Activated CD8-positive, alpha-beta T cell treated with anti-CD3 and anti-CD28 coated beads, Interleukin-2, amount 10 ng/mL, durations not matched to agents 7 days and 5 days (primary cell): Measurements from ENCODE around the gene SPG21. TPM values are rescaled to one million over a fixed set of nuclear protein-coding genes. Genes with fewer than 3 reads are reported as not detected.
A peak's percentile ranks its signal among the peaks of the same experiment; 100 is the strongest.
"Not testable (repeated sequence)": the region's sequence is repeated elsewhere in the genome, so short reads cannot be mapped to it uniquely, and the experiment has no call there.

Experiments
- ATAC-seq: fragments of 150-1000 bp; cut with Tn5 transposase; one replicate; pipeline ENCODE4 v1.10.0; 2021; ENCODE audit warnings: moderate library complexity
- CTCF ChIA-PET: fragments of 350-600 bp; sonication (Branson Sonifier 250); formaldehyde crosslinking; loops from one replicate; lab custom pipeline; 2021; ENCODE audit warnings: antibody characterized with exemption; lab: Charles Lee
- POLR2A ChIA-PET: fragments of 350-600 bp; sonication (Branson Sonifier 250); formaldehyde crosslinking; loops from one replicate; lab custom pipeline; 2021; ENCODE audit warnings: antibody characterized with exemption; lab: Charles Lee
- DNase-seq: peaks from one replicate; pipeline ENCODE4 v3.0.0-alpha.2; 2020
- H3K27ac Mint-ChIP-seq: one replicate; pipeline ENCODE4 v1.8.0; 2021; ENCODE audit warnings: mild to moderate bottlenecking, mixed read lengths
- H3K27me3 Mint-ChIP-seq: one replicate; pipeline ENCODE4 v1.8.0; 2021; ENCODE audit warnings: low read depth, mixed read lengths
- H3K36me3 Mint-ChIP-seq: one replicate; pipeline ENCODE4 v1.8.0; 2021; ENCODE audit warnings: low read depth, mixed read lengths
- H3K4me1 Mint-ChIP-seq: one replicate; pipeline ENCODE4 v1.8.0; 2021; ENCODE audit warnings: low read depth, mixed read lengths
- H3K4me3 Mint-ChIP-seq: one replicate; pipeline ENCODE4 v1.8.0; 2021; ENCODE audit warnings: mild to moderate bottlenecking, mixed read lengths
- H3K9me3 Mint-ChIP-seq: one replicate; pipeline ENCODE4 v1.8.0; 2022; ENCODE audit warnings: mixed read lengths; ENCODE audit not compliant: insufficient read depth
- total RNA-seq, 2 experiments: library from RNA; stranded (reverse); gene quantifications; one replicate each; pipeline ENCODE4 v1.2.3, GENCODE V29; 2021

SPG21 gene
- total RNA-seq, 2 experiments from 2014 or later: 53.8 to 55.1 TPM

DNA sequence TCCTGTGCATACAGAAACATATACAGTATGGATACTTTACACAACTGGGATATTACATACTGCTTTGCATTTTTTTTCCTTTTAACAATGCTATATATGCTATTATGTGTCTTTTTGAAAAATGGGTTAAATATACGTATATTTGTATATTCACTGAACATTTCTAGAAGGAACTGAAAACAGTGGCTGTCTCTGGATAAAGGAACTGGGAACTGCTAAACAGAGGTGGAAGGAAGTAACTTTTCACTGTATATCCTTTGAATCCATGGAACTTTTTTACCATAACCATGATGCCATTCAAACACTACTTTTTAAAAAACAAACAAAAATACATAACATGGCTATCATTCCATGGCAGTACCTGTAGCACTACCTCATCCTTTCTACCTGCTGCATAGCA is 37.9 kb upstream of the SPG21 start:
- no peak overlapping the region for H3K27ac Mint-ChIP-seq
- DNase-seq: no peak

DNA sequence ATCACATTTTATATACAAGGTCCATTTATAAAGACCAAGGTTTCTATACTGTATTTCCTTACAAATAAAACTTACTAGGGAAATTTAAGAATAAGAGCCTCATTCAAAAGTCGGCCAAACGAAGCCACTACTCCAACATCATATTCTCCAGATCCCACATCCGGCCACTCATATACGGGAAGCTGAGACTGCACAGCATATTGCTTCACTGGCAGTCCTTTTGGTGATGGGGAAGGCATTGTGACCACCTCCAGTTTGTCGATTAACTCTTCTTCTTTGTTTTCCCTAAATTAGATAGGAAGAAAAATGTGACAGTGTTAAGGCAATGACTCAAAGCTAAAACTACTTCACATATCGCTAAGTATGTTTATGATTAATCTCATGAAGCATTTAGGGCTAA is 37.0 kb upstream of the SPG21 start:
- ATAC-seq (no peak), DNase-seq (no peak)
- Mint-ChIP-seq H3K36me3 (peaks cover 23% of the 10 kb centered on the region), H3K4me3 (no peak overlapping the region), H3K27me3 (peaks cover 9% of the 10 kb centered on the region), H3K9me3 (no peaks in the 10 kb centered on the region), H3K4me1 (peaks cover 13% of the 10 kb centered on the region), H3K27ac (no peak overlapping the region)
- ChIA-PET POLR2A (no interaction called here), CTCF (interaction anchor here (0.9 to 1.0 kb wide), 2 partner anchors 24 to 60 kb away, joined by 3 read pairs; no protein-coding TSS in a partner anchor)

More for the DNA sequence above, 37.9 kb upstream of the SPG21 start:
- POLR2A ChIA-PET: no interaction called here
- CTCF ChIA-PET: no interaction called here
- H3K9me3 Mint-ChIP-seq: no peaks in the 10 kb centered on the region
- peaks cover 13% of the 10 kb centered on the region for H3K4me1 Mint-ChIP-seq
- no peak for ATAC-seq
- peak overlapping the region; percentile 85 for H3K4me3 Mint-ChIP-seq
- peaks cover 23% of the 10 kb centered on the region for H3K36me3 Mint-ChIP-seq
- H3K27me3 Mint-ChIP-seq: peaks cover 16% of the 10 kb centered on the region

DNA sequence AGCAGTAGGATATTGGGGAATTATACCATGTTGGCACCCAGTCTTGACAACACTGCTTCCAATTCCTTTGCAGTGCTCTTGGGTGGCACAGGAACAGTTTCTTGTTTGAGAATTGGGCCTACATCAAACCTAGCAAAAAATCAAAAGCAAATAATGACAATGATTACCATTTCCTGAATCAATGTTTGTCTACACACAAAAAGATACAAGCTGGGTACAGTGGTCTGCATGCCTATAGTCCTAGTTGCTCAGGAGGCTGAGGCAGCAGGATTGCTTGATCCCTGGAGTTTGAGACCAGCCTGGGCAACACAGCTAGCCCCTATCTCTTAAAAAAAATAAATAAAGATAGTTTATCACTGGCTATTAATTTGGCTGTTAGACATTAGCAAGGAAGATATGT is 31.8 kb upstream of the SPG21 start:
- H3K27me3 Mint-ChIP-seq: no peaks in the 10 kb centered on the region
- no peak overlapping the region for H3K4me3 Mint-ChIP-seq
- H3K9me3 Mint-ChIP-seq: no peaks in the 10 kb centered on the region
- ChIA-PET POLR2A (interaction anchor here (0.6 kb wide), 1 partner anchor 1705 kb away, joined by 3 read pairs; no protein-coding TSS in a partner anchor), CTCF (interaction anchor here (2.2 kb wide), 1 partner anchor 13 kb away, joined by 6 read pairs; no protein-coding TSS in a partner anchor)
- no peaks in the 10 kb centered on the region for H3K4me1 Mint-ChIP-seq
- peaks cover 49% of the 10 kb centered on the region for H3K36me3 Mint-ChIP-seq
- H3K27ac Mint-ChIP-seq: no peak overlapping the region
- DNase-seq (no peak), ATAC-seq (no peak)

DNA sequence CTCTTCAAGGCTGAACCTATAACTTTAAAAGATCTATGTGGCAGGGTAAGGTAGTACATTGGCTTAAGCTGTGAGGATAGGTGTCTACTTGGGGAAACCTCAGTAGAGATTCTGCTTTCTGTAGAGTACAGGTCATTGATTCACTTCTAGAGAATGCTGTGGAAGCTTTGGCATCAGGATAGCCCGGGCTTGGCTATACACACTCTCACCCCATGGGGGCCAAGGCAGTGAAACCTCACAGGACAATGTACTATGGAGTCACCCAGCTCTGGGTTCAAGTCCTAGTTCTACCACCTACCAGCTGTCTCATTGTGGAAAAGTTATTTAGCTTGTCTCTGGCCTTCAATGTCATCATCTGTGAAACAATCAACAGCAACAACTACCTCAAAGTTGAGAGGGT is 30.7 kb upstream of the SPG21 start:
- Mint-ChIP-seq H3K4me1 (no peaks in the 10 kb centered on the region), H3K4me3 (no peak overlapping the region), H3K9me3 (no peaks in the 10 kb centered on the region), H3K27ac (no peak overlapping the region), H3K27me3 (no peaks in the 10 kb centered on the region), H3K36me3 (peaks cover 48% of the 10 kb centered on the region)
- CTCF ChIA-PET: interaction anchor here (1.0 to 2.2 kb wide), 2 partner anchors 12 to 13 kb away, joined by 6 read pairs; no protein-coding TSS in a partner anchor
- DNase-seq (no peak), ATAC-seq (no peak)
- POLR2A ChIA-PET: interaction anchor here (1.0 kb wide), 1 partner anchor 31 kb away, joined by 4 read pairs; the partner anchor contains the start of gene SPG21

DNA sequence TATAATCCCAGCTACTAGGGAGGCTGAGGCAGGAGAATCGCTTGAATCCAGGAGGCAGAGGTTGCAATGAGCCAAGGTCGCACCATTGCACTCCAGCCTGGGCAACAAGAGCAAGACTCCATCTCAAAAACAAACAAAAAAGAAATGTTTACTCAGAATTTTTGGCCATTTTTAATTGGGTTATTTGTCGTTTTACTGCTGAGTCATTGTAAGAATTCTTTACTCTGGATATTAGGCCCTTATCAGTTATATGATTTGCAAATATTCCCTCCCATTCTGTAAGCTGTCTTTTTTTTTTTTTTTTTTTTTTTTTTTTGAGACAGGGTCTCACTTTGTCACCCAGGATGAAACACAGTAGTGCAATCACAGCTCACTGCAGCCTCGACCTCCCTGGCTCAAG is 21.5 kb upstream of the SPG21 start:
- H3K9me3 Mint-ChIP-seq, H3K4me3 Mint-ChIP-seq, H3K27ac Mint-ChIP-seq, DNase-seq, H3K27me3 Mint-ChIP-seq, ATAC-seq, H3K4me1 Mint-ChIP-seq: not testable (repeated sequence)
- POLR2A ChIA-PET: interaction anchor here (0.5 kb wide), 1 partner anchor 42 kb away, joined by 5 read pairs; no protein-coding TSS in a partner anchor
- CTCF ChIA-PET: interaction anchor here (1.4 kb wide), 1 partner anchor 13 kb away, joined by 3 read pairs; no protein-coding TSS in a partner anchor
- peaks cover 38% of the 10 kb centered on the region for H3K36me3 Mint-ChIP-seq

DNA sequence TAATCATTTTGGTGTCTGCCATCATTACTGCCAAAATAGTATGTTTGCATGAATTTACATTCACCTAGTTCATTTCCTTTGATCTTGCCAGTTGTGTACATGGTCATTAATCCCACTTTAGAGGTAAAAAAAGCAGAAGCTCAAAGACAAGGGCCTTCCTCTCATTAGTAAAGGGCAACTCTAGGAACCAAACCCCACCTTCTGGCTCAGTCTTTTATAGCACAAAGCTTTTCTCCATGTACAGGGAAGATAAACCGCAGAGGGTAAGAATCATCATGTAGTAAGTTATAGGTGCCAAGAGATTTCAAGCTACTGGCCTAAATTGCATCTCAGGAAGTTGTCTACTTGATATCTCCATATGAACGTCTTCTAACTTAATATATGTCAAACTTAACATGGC is 19.3 kb upstream of the SPG21 start:
- ChIA-PET POLR2A (no interaction called here), CTCF (interaction anchor here (0.9 to 1.4 kb wide), 11 partner anchors 9 to 277 kb away, joined by 3 to 10 read pairs (median 5); no protein-coding TSS in a partner anchor)
- Mint-ChIP-seq H3K27ac (no peak overlapping the region), H3K36me3 (peaks cover 26% of the 10 kb centered on the region), H3K4me1 (no peaks in the 10 kb centered on the region), H3K9me3 (peaks cover 7% of the 10 kb centered on the region), H3K27me3 (no peaks in the 10 kb centered on the region), H3K4me3 (no peak overlapping the region)
- no peak for DNase-seq
- ATAC-seq: no peak

DNA sequence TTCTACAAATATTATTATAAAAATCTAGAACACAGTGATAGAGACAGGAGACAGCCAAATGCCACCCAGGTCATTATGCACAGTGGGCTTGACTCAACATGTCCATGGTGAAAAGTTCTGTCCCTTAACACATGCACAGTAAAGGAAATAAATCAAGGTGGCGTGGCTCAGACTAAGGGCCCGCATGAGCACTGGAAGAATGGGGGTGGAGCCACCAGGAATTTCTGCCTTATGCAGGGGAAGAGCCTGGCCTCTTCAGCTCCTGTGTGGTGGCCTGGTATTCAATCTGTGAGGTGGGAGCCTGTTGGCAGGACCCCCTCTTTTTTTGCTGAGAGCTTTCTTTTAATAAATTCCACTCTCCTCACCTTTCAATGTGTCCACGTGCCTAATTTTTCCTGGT is 17.2 kb upstream of the SPG21 start:
- Mint-ChIP-seq H3K4me3 (no peak overlapping the region), H3K27ac (no peak overlapping the region), H3K27me3 (no peaks in the 10 kb centered on the region), H3K9me3 (no peaks in the 10 kb centered on the region), H3K36me3 (peaks cover 14% of the 10 kb centered on the region), H3K4me1 (no peaks in the 10 kb centered on the region)
- ChIA-PET POLR2A (no interaction called here), CTCF (no interaction called here)
- ATAC-seq (no peak), DNase-seq (no peak)

DNA sequence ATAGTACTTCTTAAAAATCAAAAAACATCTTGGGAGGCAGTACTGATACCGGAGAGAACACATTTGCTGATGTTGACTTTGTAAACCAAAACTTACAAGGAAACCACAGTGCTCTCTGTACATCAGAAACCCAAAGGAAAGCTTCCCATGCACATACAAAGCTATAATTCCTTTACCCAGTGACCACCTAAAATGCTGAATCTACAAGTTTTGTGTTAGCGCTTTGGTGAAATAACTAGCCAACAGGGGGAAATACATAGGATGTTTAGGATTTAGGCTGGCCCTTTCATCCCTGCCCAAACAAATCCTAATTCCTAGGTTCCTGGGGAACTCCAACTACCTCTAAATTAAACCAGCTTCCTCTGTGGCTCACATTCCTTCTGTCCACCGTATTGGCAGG is 15.3 kb upstream of the SPG21 start:
- no peak for ATAC-seq
- Mint-ChIP-seq H3K9me3 (no peaks in the 10 kb centered on the region), H3K4me1 (no peaks in the 10 kb centered on the region), H3K4me3 (no peak overlapping the region), H3K27me3 (no peaks in the 10 kb centered on the region), H3K27ac (no peak overlapping the region), H3K36me3 (peaks cover 12% of the 10 kb centered on the region)
- ChIA-PET POLR2A (no interaction called here), CTCF (interaction anchor here (1.0 to 1.6 kb wide), 5 partner anchors 9 to 274 kb away, joined by 3 to 4 read pairs (median 3); no protein-coding TSS in a partner anchor)
- DNase-seq: no peak

DNA sequence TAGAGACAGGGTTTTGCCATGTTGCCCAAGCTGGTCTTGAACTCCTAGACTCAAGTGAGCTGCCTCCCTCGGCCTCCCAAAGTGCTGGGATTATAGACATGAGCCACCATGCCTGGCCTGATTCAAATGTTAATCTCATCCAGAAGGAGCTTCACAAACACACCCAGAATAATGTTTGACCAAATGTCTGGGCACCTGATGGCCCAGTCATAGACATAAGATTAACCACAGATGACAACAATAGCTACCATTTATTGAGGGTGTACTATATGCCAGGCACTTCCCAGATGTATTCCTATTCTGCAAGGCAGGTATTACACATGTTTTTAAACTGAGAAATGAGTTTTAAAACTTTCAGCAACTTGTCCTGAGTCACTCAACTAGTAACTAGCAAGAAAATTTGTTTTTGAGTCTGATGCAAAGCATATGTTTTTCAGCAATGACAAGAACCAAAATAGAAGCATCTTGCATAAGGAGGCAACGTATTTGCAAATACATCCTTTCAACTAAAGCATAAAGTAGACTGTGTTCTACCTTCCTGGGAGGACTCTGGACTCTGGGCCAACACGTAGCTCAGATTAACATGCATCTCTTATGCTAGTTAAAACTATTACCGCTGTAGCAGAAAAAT is 8.1 kb upstream of the SPG21 start:
- DNase-seq (no peak), ATAC-seq (no peak)
- H3K4me3 Mint-ChIP-seq: no peak overlapping the region
- H3K9me3 Mint-ChIP-seq: no peaks in the 10 kb centered on the region
- ChIA-PET POLR2A (no interaction called here), CTCF (interaction anchor here (1.2 kb wide), 1 partner anchor 14 kb away, joined by 3 read pairs; no protein-coding TSS in a partner anchor)
- peaks cover 5% of the 10 kb centered on the region for H3K4me1 Mint-ChIP-seq
- H3K36me3 Mint-ChIP-seq: peaks cover 3% of the 10 kb centered on the region
- H3K27me3 Mint-ChIP-seq: no peaks in the 10 kb centered on the region
- no peak overlapping the region for H3K27ac Mint-ChIP-seq

DNA sequence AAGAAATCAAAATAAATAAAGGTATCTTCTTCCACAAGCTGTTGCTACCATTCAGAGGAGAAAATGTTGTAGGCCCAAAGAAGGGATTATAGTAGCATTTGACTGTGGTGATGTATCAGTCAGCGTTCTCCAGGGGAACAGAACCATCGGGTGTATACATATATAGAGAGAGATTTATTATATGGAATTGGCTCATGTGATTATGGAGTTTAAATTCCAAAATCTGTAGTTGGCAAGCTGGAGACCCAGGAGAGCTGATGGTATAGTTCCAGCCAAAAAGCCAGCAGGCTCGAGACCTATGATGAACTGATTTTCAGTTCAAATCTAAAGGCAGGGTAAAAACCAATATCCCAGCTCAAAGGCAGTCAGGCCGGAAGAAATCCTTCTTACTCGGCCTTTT is 7.4 kb upstream of the SPG21 start:
- Mint-ChIP-seq H3K4me3 (no peak overlapping the region), H3K36me3 (no peaks in the 10 kb centered on the region), H3K4me1 (peaks cover 5% of the 10 kb centered on the region), H3K27ac (no peak overlapping the region), H3K27me3 (no peaks in the 10 kb centered on the region), H3K9me3 (no peaks in the 10 kb centered on the region)
- ATAC-seq: no peak
- POLR2A ChIA-PET: no interaction called here
- no peak for DNase-seq
- CTCF ChIA-PET: interaction anchor here (1.2 kb wide), 1 partner anchor 15 kb away, joined by 3 read pairs; no protein-coding TSS in a partner anchor

DNA sequence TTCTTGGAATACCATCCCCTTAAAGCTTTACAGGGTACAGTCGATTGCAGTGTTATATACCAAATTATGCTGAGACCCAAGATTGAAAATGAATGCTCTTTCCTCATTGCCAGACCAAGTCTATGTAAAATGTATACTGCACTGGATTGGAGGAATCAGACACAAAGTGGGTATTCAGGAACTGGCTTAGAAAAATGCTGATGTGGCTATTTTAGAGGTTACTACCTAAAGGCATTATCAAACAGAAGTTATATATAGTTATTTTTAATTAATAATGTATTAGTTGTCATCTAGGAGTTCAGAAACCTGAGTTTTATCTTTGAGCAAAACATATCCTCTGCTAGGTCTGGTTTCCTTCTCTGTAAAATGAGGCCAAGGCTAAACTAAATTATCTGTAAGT is 3.6 kb upstream of the SPG21 start:
- H3K4me1 Mint-ChIP-seq: peaks cover 26% of the 10 kb centered on the region
- ChIA-PET CTCF (interaction anchor here (0.6 to 1.4 kb wide), 2 partner anchors 10 to 692 kb away, joined by 3 to 4 read pairs; no protein-coding TSS in a partner anchor), POLR2A (no interaction called here)
- no peaks in the 10 kb centered on the region for H3K27me3 Mint-ChIP-seq
- DNase-seq: no peak
- peak overlapping the region; percentile 72 for H3K27ac Mint-ChIP-seq
- peaks cover 5% of the 10 kb centered on the region for H3K36me3 Mint-ChIP-seq
- H3K4me3 Mint-ChIP-seq: peak overlapping the region; percentile 37
- no peaks in the 10 kb centered on the region for H3K9me3 Mint-ChIP-seq
- no peak for ATAC-seq

DNA sequence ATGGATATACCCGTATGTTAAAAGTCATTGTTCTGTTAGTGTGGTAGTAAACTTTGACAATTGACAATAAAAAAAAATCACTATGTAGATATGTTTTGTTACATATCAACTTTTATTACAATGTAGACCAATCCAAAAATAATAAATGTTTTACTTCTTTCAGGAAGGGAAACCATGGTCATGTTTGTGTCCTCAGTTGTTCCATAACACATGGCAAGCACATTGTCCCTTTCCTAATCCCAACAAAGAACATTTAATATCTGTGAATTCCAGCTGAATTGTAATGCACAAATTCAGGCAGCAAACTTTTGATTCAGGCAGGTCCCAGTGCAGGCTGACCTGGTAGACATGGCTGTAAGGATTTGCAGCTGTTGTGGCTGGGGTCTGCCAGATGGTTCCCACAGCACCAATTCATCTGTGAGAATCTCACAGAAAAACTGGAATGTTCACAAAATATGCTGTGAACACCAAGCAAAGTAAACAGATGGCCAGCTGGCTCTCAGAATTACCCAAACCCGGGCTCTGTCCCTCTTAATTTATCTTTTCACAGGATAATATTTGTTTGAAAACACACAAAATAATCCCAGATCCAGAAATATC is 1.9 kb upstream of the SPG21 start:
- H3K27ac Mint-ChIP-seq: no peak overlapping the region
- H3K4me1 Mint-ChIP-seq: peaks cover 41% of the 10 kb centered on the region
- H3K27me3 Mint-ChIP-seq: no peaks in the 10 kb centered on the region
- H3K4me3 Mint-ChIP-seq: no peak overlapping the region
- ChIA-PET CTCF (interaction anchor here (1.2 kb wide), 1 partner anchor 64 kb away, joined by 3 read pairs; no protein-coding TSS in a partner anchor), POLR2A (no interaction called here)
- no peak for DNase-seq
- ATAC-seq: no peak
- H3K9me3 Mint-ChIP-seq: no peaks in the 10 kb centered on the region
- H3K36me3 Mint-ChIP-seq: peaks cover 8% of the 10 kb centered on the region
